Activated CD8-positive, alpha-beta T cell treated with anti-CD3 and anti-CD28 coated beads for 36 hours (primary cell): ENCODE data around the gene SLF1. TPM values are rescaled to one million over a fixed set of nuclear protein-coding genes. Genes with fewer than 3 reads are reported as not detected.

Experiments
- total RNA-seq, 2 experiments: library from RNA; stranded (reverse); gene quantifications; one replicate each; pipeline ENCODE4 v1.2.3, GENCODE V29; 2021

The SLF1 gene
- total RNA-seq, 2 experiments from 2014 or later: 11.5 to 14.5 TPM

Other genes starting within 250 kb of the SLF1 start
- under 1 TPM; 0.32 to 0.54 TPM for gene KIAA0825, start 65 bp upstream of the SLF1 start, total RNA-seq